EL (cell line): ENCODE data around the gene SOCS3.

Experiments
- DNase-seq: peaks from one replicate; pipeline ENCODE4 v3.0.0-alpha.2; 2016

The SOCS3 gene

DNA sequence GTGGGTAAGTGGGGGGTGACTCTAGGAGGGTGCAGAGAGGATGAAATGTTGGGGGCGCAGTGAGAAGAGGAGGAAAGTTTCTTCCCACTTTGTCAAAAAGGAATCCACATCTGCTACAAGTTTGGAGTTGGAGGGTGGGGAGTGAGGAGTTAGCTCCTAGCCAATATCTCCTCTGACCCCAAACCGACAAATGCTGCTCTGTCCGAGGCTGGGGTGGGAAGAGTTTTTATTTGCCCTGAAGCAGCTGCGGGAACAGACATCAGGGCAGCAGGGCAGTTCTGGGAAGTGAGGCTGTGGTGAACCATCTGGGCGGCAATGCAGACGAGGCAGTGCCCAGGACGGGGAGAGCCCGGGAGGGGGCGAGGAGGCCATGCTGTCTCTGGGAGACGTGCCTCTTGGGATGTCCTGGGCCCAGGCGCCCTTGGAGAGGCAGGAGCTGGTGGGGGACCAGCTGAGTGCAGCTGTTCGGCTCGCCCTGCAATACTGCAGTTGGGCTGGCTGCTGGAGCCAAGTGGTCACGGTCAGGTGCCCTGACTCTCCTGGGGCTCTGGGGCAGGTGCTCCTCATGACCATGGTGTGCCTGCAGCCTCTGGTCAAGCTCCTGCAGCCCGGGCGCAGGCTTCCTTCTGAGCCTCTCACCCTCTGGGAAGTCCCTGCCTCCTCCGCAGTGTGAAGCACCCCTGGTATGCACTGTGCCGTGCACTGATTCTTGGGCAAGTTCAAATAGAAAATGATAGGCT lies 6.4 kb upstream of the SOCS3 start:
- no peak for DNase-seq

DNA sequence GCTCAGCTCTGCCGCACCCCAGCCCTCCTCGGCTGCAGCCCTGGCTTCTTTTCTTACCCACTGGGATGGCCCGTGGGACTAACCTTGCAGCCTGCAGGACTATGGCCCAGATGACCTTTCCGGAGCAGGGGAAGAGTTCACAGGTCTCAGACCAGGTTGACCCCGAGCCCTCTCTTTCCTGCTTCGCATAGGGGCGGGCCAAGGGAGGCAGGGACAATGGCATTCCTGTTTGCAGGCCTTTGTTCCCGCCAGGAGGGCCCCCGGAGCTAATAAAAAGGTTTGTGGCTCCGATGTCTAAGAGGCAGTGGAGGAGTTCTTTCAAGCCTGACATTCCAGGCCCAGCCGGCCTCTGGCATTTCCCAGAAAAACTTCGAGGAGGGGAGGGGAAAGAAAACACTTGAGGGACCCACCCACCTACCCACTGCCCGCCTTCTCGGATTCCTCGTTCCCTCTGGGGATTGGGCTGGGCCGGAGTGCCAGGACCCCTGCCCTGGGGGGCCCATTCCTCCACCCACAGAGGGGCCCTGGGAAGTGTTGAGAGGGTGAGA lies 5.8 kb upstream of the SOCS3 start:
- no peak for DNase-seq

DNA sequence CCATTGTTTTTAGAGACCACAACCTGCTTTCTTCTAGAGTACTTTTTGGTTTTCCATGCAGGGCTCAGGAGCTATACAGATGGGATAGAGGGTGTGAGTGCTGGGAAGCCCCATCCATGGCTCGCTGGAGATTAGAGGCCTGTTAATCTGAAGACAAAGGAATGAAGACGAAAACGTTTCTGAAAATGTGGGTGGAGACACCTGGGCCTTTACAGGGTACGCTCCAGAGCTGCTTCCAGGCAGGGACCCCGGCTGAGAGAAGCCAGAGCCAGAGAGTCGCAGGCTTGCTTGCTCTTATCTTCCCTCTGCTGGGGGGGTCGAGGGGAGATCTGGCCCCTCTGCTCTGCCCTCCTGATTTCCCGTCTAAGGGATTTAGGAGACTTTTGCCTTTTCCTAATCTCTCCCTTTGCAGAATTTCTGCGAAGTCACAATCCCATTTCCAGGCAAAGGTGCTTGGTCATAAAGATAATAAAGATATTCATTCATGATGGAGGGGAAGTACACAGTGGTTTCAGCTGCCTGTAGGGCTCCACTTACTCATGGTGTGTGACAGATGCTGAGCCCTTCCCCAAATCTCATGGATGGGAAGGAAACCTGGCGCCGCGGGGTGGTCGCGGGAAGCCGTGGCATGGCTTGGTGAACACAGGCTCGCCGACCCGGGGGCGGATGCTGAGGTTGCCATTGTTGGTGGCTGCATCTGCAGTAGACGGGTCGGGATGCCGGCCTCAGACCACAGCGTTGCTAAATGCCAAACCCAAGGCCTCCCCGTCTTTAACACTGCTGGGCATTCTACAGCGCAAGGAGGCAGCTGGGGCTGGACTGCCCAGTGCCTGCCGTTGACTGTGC lies 4.8 kb upstream of the SOCS3 start:
- DNase-seq, result no peak

DNA sequence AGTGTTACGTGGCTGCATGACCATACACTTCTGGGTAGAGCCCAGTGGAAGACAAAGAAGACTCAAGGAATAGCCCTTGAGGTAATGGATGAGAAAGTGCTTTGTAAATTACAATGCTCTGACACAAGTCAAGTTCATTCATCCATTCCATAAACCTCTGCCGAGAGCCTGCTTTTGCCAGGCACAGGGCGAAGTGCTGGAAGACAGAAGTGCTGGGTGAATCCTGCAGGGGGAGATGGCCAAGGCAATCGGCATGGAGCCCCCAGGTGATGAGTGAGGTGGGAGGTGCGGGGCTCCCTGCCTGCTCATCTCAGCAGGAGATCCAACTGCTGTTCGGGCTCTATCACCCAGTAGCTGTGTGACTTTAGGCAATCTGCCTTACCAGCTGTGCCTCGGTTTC lies 2.8 kb upstream of the SOCS3 start:
- DNase-seq, result no peak

DNA sequence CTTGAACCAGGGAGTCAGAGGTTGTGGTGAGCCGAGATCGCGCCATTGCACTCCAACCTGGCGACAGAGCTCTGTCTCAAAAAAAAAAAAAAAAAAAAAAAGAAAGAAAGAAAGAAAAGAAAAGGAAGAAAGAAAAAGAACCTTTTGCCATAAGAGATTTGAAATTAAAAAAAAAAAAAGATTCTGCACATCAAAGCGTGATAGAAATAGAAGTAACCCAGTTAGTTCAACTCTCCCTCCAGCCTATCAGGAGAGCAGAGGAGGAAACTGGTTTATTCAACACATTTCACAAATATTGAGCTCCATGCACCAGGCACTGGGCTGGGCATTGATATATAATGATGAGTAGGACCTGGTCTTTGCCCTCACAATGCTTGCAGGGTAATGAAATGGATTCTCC lies 2.4 kb upstream of the SOCS3 start:
- no peak for DNase-seq

DNA sequence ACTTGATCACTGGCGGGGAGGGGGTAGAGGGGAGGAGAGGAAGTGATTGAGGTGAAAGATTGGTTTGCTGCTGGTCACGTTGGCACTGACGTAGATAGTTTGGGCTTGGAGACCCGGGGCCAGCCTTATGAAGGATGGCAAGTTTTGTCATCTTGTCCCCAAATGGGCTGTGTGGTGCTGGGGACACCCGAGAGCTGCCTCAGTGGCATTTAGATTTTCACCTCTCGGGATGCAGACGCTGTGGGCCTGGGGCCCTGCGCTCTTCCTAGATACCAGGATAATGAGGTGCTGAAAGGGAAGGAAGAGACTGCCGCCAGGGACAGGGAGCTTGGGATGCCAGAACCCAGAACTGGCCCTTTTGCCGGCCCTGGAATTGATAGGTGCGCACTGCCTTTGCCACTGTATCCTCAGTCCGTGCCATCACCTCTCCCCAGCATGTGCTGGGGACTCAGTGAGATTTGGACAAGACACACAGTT lies 1.4 kb upstream of the SOCS3 start:
- DNase-seq, result no peak

DNA sequence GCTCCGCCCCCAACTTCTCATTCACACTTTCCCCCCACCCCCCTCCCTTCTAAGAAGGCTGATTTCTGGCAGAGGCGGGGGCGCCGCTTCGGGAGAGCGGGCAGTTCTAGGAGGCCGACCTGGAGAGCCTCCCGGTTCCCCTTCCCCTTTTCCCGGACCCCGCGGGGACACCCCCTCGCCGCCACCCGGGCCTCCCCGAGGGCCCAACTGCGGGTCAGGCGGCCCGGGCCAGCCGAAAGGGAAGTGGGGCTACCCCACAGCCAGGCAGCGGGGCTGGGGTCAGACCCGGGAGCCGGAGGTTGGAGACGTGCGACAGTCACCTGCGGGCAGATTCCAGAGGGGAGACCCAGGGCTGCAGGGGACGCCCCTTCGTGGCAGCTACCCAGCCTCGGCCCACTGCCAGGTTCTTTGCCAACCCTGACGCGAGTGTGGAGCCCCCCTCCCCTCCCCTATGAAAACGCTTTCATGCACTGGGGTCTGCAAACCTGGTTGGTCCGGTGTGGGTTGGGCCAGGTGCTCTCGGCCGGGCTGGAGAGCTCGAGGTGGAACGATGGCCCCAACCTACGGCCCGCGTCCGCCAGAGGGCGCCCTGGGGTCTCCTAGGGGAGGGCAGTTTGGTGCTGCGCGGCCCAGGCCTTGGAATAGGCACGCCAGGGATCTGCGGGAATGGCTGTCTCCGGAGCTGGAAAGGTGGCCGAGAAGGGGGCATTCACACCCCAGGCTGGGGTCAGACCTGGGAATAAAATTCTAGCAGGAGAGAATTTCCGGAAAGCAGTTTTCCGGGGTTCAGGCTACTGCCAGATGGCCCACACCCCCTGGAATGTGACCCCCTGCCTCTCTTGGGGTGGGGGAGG lies 721 bp upstream of the SOCS3 start:
- peak; percentile 86 for DNase-seq

DNA sequence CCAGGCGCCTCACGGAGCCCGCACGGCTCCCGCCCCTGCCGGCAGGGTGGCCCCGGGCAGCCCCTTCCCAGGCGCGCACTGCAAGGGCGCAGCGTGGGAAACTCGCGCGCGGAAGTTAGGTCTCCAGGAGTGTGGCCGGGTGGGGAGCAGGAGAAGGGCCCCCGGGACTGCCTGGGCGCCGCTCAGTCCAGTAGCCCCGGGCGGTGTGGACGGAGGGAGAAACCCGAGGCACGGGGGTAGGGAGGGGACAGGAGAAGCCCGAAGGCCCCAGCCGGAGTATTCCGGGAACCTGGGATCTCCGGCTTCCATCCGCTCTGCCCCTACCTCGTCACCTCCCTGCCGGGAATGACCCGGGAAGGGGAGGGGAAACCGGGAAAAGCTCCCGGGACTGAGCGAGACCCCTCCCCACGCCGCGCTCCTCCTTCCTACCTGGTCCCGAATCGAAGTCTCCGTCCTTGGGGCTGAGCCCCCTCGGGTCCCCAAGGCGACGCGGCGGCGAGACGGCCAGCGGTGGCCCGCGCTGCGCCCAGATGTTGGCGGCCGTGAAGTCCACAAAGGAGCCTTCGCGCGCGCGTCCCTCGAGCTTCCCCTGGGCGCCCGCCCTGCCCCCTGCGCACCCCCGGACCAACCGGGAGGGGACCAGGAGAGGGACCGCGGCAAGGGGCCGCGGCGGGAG lies 418 bp downstream of the SOCS3 start:
- DNase-seq, result peak; percentile 48

DNA sequence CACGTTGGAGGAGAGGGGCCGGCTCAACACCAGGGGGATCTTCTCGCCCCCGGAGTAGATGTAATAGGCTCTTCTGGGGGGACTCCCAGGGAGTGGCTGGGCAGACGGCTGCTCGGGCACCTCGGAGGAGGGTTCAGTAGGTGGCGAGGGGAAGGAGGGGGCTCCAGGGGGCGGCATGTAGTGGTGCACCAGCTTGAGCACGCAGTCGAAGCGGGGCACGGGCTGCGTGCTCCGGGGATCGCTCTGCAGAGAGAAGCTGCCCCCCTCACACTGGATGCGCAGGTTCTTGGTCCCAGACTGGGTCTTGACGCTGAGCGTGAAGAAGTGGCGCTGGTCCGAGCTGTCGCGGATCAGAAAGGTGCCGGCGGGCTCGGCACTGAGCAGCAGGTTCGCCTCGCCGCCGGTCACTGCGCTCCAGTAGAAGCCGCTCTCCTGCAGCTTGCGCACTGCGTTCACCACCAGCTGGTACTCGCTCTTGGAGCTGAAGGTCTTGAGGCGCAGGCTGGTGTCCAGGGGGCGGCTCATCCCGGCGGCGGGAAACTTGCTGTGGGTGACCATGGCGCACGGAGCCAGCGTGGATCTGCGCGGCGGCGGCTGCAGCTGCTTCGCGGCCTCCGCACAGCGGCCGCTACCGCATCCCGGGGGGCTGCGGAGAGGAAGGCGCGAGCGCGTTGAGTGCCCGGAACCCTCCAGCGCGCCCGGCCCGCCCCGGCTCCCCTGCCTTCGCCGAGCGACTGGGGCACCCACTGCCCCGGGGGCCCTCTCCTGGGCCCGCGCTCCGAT lies 1.1 kb downstream of the SOCS3 start:
- DNase-seq, result peak; percentile 54

DNA sequence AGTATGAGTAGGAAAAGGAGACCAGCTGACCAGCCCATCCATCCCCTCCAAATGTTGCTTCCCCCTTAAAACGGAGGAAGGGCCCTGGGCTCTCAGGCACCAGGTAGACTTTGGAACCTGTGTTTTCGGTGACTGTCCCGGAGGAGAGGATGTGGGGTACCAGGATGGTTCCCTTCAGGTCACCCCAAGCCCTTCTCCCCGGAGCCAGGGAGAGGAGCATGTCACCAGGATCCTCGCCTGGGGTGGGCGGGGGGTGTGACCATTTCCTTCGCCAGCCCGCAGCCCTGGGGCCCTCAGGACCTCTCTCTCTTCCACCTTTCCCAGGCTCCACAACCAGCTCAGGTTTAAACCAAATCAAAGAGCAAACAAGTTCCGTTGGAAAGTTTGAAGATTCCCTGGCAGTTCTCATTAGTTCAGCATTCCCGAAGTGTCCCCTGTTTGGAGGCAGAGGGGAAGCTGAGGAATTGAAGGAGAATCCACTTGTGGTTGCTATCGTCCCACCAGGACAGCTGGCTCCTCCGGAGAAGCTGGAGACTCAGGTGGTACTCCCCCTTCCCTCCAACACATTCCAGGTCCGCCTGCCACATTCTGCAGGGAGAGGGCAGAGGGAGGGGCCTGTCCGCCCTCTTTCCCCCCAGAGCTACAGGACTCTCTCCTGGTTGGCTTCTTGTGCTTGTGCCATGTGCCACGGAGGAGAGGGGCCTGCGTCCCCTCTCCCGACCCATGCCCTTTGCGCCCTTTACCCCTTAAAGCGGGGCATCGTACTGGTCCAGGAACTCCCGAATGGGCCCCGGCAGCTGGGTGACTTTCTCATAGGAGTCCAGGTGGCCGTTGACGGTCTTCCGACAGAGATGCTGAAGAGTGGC lies 2.0 kb downstream of the SOCS3 start:
- DNase-seq, result peak; percentile 46

DNA sequence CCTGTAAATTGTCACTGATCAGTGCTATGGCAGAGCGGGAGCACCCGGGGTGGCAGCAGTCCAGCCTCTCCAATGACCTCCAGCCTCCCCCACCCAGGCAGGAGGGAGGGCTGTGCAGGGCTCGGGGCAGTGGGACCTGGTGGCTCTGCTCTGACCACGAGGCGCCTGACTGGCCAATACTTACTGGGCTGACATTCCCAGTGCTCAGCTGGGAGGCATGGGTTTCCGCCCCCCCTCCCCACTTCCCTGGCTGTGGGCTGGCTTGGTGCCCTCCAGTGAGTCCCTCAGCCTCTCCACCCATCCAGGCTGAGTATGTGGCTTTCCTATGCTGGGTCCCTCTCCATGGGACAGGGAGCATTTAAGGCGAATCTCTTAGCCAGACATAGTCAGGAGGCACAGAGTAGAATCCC lies 2.7 kb downstream of the SOCS3 start:
- DNase-seq, result peak; percentile 94

DNA sequence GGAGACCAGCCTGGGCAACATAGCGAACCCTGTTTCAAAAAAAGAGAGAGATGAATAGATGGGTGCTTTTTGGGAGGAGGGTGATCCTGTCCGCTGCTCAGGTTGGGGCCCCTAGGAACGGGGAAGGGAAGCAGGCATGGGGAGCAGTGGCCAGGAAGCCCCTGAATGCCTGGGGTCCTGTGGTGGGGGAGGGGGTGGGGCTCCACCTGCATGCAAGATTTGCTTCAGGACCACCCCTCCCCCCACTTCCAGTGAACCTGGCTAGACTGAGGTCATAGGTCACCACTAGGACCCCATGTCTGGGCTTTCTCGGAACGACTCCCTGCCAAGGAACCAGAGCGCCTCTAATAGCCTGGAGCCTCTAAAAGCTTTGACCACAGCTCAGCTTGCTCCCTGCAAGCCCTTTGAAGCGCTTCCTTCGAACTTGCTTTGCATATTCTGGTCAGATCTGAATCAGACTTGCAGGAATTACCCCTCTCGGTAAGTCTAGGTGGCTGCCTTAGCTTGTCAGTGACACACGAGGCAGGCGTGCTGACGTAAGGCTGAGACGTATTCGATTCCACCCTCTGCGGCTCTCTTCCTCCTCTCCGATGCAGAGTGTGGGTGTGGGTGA lies 3.7 kb downstream of the SOCS3 start:
- DNase-seq, result peak; percentile 97

DNA sequence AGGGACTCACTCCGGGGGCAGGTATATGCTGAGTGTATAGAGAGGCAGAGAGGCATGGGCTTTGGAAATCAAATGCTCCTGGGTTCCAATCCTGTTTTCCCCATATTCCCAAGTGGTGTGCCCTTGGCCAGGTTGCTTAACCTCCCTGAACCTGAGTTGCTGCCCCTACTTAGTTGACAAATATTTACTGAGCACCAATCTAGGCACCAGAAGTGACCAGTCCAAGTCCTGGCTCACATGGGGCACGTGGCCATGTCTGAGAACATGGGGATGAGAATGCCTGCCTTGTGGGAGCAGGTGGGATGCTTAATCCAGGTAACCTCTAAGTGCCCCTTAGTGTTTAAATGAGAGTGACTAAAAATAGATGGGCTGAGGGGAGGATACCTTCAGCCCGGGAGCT lies 4.2 kb downstream of the SOCS3 start:
- no peak for DNase-seq

DNA sequence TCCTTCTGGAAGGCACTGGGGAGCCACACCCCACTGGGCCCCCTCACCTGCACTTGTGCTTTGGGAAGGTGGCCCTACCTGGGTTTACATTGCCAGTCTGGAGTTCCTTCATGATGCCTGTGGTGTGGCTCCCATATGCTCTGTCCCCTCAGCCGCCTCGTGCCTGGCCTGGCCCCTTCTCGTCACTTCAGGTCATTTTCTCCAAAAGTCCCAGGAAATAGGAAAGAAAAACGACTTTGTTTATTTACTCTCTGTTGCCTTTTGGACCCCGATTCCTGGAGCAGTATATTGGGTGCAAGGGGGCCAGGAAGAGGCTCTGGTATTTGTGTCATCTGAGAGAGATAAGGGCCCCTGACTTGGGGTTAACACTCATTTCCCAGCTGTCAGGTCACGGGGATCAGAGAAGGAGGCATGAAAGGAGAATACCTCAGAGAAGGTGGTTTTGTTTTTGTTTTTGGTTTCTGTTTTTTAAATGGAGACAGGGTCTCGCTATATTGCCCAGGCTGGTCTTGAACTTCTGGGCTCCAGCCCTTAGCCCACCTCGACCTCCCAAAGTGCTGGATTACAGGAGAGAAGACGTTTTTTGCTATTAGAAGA lies 4.7 kb downstream of the SOCS3 start:
- no peak for DNase-seq

DNA sequence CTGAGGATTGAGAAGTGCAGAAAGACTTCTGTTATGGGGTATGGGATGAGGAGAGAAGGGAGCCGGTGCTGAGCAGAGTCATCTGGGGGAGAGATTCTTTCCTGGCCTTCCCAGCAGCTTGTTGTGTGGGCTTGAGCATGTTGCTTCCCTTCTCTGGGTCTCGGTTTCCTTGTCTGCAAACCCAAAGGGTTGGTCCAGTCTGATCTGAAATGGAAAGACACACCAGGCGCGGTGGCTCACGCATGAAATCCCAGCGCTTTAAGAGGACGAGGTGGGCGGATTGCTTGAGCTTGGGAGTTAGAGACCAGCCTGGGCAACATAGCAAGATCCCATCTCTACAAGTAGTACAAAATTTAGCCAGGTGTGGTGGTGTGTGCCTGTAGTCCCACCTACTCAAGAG lies 6.0 kb downstream of the SOCS3 start:
- DNase-seq, result no peak

DNA sequence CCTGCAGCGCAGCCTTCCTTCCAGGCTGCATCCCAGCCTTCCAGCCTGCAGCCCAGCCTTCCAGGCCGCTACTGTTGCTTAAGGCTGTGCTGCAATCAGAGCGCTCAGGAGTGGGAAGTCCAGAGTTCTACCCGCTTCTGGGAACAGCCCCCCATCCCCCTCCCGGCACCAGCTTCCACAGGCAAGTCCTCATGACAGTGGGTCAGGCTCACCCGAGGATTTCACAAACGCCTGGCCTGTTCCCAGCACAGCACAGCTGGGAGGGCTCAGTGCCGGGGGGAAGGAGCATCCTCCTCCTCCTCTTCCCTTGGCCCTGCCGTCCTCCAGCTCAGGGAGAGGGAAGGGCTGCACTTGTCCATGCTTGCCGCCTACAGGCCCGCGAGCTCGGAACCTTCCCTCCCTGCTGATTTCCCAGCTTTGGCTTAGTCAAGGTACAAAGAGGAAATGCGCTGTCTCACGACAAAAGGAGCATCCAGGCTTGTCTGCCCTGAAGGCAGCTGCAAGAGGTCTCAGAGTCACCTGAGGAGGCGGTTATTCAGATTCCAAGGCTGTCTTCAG lies 8.3 kb downstream of the SOCS3 start:
- DNase-seq, result peak; percentile 91

DNA sequence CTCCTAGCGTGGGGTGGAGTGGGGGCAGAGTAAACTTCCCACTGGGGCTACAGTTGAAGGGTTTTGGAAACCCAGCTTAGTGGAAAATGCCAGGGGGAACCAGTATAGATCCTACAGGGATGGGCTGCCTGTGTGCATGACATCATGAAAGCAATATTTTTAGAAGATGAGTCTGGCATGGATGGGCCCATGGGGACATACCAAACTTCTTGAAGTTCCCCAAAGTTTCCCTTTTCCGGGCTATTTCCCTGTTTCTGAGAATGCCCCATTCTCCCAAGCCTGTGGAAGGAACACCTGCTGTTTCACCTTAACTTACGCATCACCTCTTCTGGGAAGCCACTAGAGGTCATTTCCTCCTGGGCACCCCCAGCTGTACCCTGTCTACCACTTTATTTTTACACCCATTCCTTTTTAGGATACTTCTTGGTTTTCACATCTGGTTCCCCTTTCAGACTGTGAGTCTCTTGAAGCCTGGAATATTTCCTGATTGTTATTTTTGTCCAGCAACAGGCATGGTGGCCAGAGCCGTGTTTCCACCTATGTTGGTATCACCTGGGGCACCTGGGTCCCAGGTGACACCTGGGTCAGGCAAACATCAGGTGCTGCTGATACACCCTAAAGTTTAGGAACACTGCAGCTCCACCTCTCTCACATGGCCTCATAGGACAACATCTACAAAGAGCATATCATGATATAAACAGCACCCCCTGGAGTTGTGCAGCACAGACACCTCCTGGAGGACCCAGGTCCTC lies 9.8 kb downstream of the SOCS3 start:
- no peak for DNase-seq

DNA sequence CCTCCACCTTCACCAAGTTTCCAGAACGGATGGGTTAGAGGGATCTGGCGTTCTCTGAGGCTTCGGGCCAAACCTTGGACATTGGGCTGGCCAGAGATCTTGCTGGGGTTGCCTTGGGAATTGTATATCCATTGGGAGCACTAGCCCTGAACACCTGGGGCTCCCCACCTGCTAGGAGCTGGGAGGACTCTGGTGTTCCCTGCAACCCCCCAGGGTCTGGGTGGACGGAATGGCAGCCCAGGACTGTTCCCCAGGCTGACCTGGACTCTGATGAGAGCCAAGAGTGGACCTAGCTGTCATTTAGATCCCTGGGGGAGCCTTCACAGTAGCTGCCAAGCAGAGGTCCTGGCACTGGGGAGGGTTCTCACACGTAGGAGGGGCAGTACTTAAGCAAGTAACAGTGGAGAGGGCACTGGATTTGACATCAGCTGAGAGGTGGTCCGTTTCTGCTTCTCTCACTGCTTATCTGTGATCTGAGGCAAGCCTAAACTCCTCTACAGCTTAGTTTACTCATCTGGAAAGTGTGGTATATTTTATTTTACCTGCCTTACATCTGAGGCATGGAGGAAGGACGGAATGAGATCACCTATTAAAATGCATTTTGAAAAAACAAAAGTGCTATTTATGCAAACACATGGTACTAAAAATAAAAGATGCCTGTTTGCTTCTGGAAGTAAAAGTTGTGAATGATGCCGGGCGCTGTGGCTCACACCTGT lies 11.7 kb downstream of the SOCS3 start:
- no peak for DNase-seq
